NOMO-1 (cell line): ENCODE measurements around the gene AGXT2.
A peak's percentile ranks its signal among the peaks of the same experiment; 100 is the strongest.
"Not testable (repeated sequence)": the region's sequence is repeated elsewhere in the genome, so short reads cannot be mapped to it uniquely, and the experiment has no call there.

ENCODE experiments used
- DNase-seq, 2 experiments: peaks; one replicate each; lab custom pipeline; 2025; ENCODE audit not compliant: unreplicated experiment in 2 of 2; lab: John Stamatoyannopoulos, UW

The AGXT2 gene

GRCh38 chr5:35058374-35058788, 10.6 kb upstream of the AGXT2 start:
- DNase-seq, result no peak

GRCh38 chr5:35056686-35057085, 8.9 kb upstream of the AGXT2 start:
- no peak for DNase-seq

- DNase-seq, result no peak
Measured at GRCh38 chr5:35052838-35053237, 5.1 kb upstream of the AGXT2 start.

- DNase-seq, result no peak
Measured at GRCh38 chr5:35050541-35051126, 2.9 kb upstream of the AGXT2 start.

- no peak for DNase-seq
Measured at GRCh38 chr5:35048910-35049309, 1.2 kb upstream of the AGXT2 start.

- DNase-seq, result no peak
Measured at GRCh38 chr5:35046774-35047173, 975 bp downstream of the AGXT2 start.

- DNase-seq, result no peak
Measured at GRCh38 chr5:35045280-35045679, 2.5 kb downstream of the AGXT2 start.

- DNase-seq, result no peak
Measured at GRCh38 chr5:35044649-35045048, 3.1 kb downstream of the AGXT2 start.

GRCh38 chr5:35042781-35043180, 5.0 kb downstream of the AGXT2 start:
- no peak for DNase-seq

GRCh38 chr5:35041261-35041660, 6.5 kb downstream of the AGXT2 start:
- no peak for DNase-seq

- DNase-seq, result no peak
Measured at GRCh38 chr5:35038891-35039290, 8.9 kb downstream of the AGXT2 start.

GRCh38 chr5:35036536-35036935, 11.2 kb downstream of the AGXT2 start:
- DNase-seq, result no peak

GRCh38 chr5:35035929-35036328, 11.8 kb downstream of the AGXT2 start:
- DNase-seq, result not testable (repeated sequence)

- DNase-seq, result no peak
Measured at GRCh38 chr5:35035271-35035670, 12.5 kb downstream of the AGXT2 start.

- DNase-seq, result no peak
Measured at GRCh38 chr5:35032356-35032755, 15.4 kb downstream of the AGXT2 start.

- no peak for DNase-seq
Measured at GRCh38 chr5:35031276-35031675, 16.5 kb downstream of the AGXT2 start.

- DNase-seq, result peak; percentile 89 to 99
Measured at GRCh38 chr5:35030426-35031100, 17.2 kb downstream of the AGXT2 start.

- DNase-seq, result no peak
Measured at GRCh38 chr5:35029333-35029732, 18.4 kb downstream of the AGXT2 start.

- DNase-seq, result peak in 1 of 2 experiments; percentile 46
Measured at GRCh38 chr5:35026941-35027340, 20.8 kb downstream of the AGXT2 start.

- no peak for DNase-seq
Measured at GRCh38 chr5:35026280-35026840, 21.4 kb downstream of the AGXT2 start.

- DNase-seq, result no peak
Measured at GRCh38 chr5:35024911-35025510, 22.7 kb downstream of the AGXT2 start.
